IMR-90 (cell line): ENCODE results near the gene ALAS2.

ENCODE experiments used
- BHLHE40 ChIP-seq: fragments of 150-350 bp; IDR thresholded peaks from 2 replicates; pipeline ENCODE4 v1.6.1; 2016; ENCODE audit warnings: mild to moderate bottlenecking, low read depth, low read length
- FOS ChIP-seq: fragments of 150-350 bp; IDR thresholded peaks from 2 replicates; pipeline ENCODE4 v1.6.1; 2016; ENCODE audit warnings: low read depth, low read length
- MAZ ChIP-seq: IDR thresholded peaks from 2 replicates; pipeline ENCODE4 v1.6.1; 2012; ENCODE audit warnings: low read depth, mild to moderate bottlenecking, low read length, improper control_type of control experiment, moderate library complexity, borderline replicate concordance
- POLR2A ChIP-seq: IDR thresholded peaks from 2 replicates; pipeline ENCODE4 v1.6.1; 2012; ENCODE audit warnings: mild to moderate bottlenecking, low read depth, low read length
- RAD21 ChIP-seq: IDR thresholded peaks from 2 replicates; pipeline ENCODE4 v1.6.1; 2012; ENCODE audit warnings: low read length, improper control_type of control experiment
- RCOR1 ChIP-seq: IDR thresholded peaks from 2 replicates; pipeline ENCODE4 v1.6.1; 2012; ENCODE audit warnings: mild to moderate bottlenecking, low read length, improper control_type of control experiment; ENCODE audit not compliant: insufficient replicate concordance
- RFX5 ChIP-seq: IDR thresholded peaks from 2 replicates; pipeline ENCODE4 v1.8.0; 2012; ENCODE audit warnings: low read depth, mild to moderate bottlenecking, low read length, moderate library complexity
- TF ChIP-seq, protein P1 (sequence below): conservative IDR thresholded peaks from 2 replicates; pipeline ENCODE4 v1.5.1; 2012; ENCODE audit warnings: mild to moderate bottlenecking, low read depth, low read length, improper control_type of control experiment
- TF ChIP-seq, protein P2 (sequence below): fragments of 150-350 bp; IDR thresholded peaks from 2 replicates; pipeline ENCODE4 v1.6.1; 2017; ENCODE audit warnings: mild to moderate bottlenecking, antibody characterized with exemption, low read length, low read depth
- TF ChIP-seq, protein P3 (sequence below): fragments of 150-350 bp; IDR thresholded peaks from 2 replicates; pipeline ENCODE4 v1.6.1; 2016; ENCODE audit warnings: low read depth, mild to moderate bottlenecking, low read length, moderate library complexity, borderline replicate concordance

DNA sequence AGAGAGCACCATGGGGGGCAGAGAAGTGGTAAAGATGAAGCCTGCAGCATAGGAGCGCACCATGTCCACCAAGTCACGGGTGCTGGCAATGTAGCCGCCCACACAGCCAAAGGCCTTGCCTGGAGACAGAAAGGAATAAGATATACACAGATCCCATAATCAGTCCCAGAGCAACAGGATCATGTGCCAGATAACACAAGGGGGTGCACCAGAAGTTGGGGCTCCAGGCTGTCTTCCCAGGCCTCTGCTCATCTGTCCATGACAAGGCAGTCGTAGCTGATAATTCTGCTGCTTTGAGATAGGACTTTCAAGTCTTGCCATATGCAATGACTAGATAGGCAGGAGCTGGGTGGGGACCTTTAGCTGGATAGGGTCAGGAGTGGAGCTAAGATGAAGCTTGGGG lies 15.9 kb downstream of the ALAS2 start:
- TF ChIP-seq, protein P1, sequence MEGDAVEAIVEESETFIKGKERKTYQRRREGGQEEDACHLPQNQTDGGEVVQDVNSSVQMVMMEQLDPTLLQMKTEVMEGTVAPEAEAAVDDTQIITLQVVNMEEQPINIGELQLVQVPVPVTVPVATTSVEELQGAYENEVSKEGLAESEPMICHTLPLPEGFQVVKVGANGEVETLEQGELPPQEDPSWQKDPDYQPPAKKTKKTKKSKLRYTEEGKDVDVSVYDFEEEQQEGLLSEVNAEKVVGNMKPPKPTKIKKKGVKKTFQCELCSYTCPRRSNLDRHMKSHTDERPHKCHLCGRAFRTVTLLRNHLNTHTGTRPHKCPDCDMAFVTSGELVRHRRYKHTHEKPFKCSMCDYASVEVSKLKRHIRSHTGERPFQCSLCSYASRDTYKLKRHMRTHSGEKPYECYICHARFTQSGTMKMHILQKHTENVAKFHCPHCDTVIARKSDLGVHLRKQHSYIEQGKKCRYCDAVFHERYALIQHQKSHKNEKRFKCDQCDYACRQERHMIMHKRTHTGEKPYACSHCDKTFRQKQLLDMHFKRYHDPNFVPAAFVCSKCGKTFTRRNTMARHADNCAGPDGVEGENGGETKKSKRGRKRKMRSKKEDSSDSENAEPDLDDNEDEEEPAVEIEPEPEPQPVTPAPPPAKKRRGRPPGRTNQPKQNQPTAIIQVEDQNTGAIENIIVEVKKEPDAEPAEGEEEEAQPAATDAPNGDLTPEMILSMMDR = no peak
- TF ChIP-seq FOS (no peak), POLR2A (no peak), RFX5 (no peak), RCOR1 (no peak), MAZ (no peak), RAD21 (no peak), BHLHE40 (no peak)
- TF ChIP-seq, protein P2, sequence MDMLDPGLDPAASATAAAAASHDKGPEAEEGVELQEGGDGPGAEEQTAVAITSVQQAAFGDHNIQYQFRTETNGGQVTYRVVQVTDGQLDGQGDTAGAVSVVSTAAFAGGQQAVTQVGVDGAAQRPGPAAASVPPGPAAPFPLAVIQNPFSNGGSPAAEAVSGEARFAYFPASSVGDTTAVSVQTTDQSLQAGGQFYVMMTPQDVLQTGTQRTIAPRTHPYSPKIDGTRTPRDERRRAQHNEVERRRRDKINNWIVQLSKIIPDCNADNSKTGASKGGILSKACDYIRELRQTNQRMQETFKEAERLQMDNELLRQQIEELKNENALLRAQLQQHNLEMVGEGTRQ = no peak
- TF ChIP-seq, protein P3, sequence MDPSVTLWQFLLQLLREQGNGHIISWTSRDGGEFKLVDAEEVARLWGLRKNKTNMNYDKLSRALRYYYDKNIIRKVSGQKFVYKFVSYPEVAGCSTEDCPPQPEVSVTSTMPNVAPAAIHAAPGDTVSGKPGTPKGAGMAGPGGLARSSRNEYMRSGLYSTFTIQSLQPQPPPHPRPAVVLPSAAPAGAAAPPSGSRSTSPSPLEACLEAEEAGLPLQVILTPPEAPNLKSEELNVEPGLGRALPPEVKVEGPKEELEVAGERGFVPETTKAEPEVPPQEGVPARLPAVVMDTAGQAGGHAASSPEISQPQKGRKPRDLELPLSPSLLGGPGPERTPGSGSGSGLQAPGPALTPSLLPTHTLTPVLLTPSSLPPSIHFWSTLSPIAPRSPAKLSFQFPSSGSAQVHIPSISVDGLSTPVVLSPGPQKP = no peak
